Loucy (cell line): ENCODE measurements around the gene PDE3B.

Experiments used
- EZH2phosphoT487 ChIP-seq: fragments of 200-600 bp; IDR thresholded peaks from 2 replicates; pipeline ENCODE4 v1.6.1; 2018; ENCODE audit warnings: antibody characterized with exemption, mild to moderate bottlenecking, moderate library complexity, borderline replicate concordance
- TF ChIP-seq, protein P1 (sequence below): fragments of 200-600 bp; sonication (generic); conservative IDR thresholded peaks from 2 replicates; pipeline ENCODE4 v1.5.1; 2014; ENCODE audit warnings: mild to moderate bottlenecking, antibody characterized with exemption, low read length

DNA sequence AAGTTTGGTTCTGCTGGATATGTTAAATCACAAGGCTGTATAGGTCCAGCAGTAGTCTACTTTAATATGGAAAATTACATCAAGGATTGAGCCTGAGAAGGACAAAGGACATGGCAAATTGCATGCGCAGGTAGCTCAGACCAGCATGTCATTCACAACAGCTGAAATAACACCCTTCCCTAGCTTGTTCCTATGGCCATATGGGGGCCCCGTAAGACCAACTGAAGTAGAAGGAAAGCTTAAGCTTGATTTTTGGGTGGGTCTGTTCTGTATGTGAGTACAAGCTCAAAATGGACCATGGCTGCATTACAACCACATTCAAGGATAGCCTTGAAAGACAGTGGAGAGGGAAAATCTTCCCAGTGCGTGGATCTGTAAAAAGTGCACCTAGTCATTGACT is 20.6 kb upstream of the PDE3B start:
- TF ChIP-seq, protein P1, sequence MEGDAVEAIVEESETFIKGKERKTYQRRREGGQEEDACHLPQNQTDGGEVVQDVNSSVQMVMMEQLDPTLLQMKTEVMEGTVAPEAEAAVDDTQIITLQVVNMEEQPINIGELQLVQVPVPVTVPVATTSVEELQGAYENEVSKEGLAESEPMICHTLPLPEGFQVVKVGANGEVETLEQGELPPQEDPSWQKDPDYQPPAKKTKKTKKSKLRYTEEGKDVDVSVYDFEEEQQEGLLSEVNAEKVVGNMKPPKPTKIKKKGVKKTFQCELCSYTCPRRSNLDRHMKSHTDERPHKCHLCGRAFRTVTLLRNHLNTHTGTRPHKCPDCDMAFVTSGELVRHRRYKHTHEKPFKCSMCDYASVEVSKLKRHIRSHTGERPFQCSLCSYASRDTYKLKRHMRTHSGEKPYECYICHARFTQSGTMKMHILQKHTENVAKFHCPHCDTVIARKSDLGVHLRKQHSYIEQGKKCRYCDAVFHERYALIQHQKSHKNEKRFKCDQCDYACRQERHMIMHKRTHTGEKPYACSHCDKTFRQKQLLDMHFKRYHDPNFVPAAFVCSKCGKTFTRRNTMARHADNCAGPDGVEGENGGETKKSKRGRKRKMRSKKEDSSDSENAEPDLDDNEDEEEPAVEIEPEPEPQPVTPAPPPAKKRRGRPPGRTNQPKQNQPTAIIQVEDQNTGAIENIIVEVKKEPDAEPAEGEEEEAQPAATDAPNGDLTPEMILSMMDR = peak; percentile 40
- TF ChIP-seq EZH2phosphoT487 = no peak
